Neuronal stem cell (in vitro differentiated cells): Measurements from ENCODE around the gene PEAK3.

ENCODE experiments used
- DNase-seq: peaks from one replicate; pipeline ENCODE4 v3.0.0-alpha.2; 2013; ENCODE audit warnings: low spot score
- H2AFZ ChIP-seq: one replicate; pipeline ENCODE4 v1.6.1; 2013; ENCODE audit warnings: mild to moderate bottlenecking, low read length, inconsistent platforms
- H2AK5ac ChIP-seq: 2 replicates; pipeline ENCODE4 v1.6.1; 2013; ENCODE audit warnings: low read depth, mild to moderate bottlenecking, inconsistent platforms, low read length, moderate library complexity, mixed read lengths
- H2BK120ac ChIP-seq: 2 replicates; pipeline ENCODE4 v1.6.1; 2013; ENCODE audit warnings: low read depth, mild to moderate bottlenecking, inconsistent platforms, low read length, moderate library complexity, mixed read lengths
- H2BK12ac ChIP-seq: one replicate; pipeline ENCODE4 v1.6.1; 2013; ENCODE audit warnings: low read length, inconsistent platforms
- H2BK15ac ChIP-seq: 2 replicates; pipeline ENCODE4 v1.6.1; 2013; ENCODE audit warnings: mild to moderate bottlenecking, low read length, inconsistent platforms, mixed read lengths
- H2BK5ac ChIP-seq: one replicate; pipeline ENCODE4 v1.6.1; 2013; ENCODE audit warnings: inconsistent platforms, mild to moderate bottlenecking, low read length, moderate library complexity
- H3K14ac ChIP-seq: one replicate; pipeline ENCODE4 v1.6.1; 2013; ENCODE audit warnings: low read length, inconsistent platforms
- H3K18ac ChIP-seq: 2 replicates; pipeline ENCODE4 v1.6.1; 2013; ENCODE audit warnings: low read length, inconsistent platforms
- H3K23ac ChIP-seq: 2 replicates; pipeline ENCODE4 v1.6.1; 2013; ENCODE audit warnings: low read depth, mild to moderate bottlenecking, mixed read lengths, low read length, inconsistent platforms; ENCODE audit not compliant: poor library complexity
- H3K27ac ChIP-seq: replicated peaks from 3 replicates; pipeline ENCODE4 v1.5.1; 2013; ENCODE audit warnings: low read length, inconsistent platforms
- H3K27me3 ChIP-seq, 3 experiments: 2 replicates each; pipeline ENCODE4 v1.6.1; 2013; ENCODE audit warnings: low read length in 3 of 3, mild to moderate bottlenecking in 2 of 3, inconsistent platforms in 1 of 3, low read depth in 1 of 3, mixed read lengths in 1 of 3, moderate library complexity in 1 of 3; ENCODE audit not compliant: control insufficient read depth in 3 of 3, insufficient read depth in 3 of 3
- H3K36me3 ChIP-seq, 2 donors: replicated peaks in 1 of 2; 2 replicates each; pipeline ENCODE4 v1.6.1; 2013; ENCODE audit warnings: low read length in 2 of 2; ENCODE audit not compliant: control insufficient read depth in 2 of 2, insufficient read depth in 2 of 2
- H3K4ac ChIP-seq: 2 replicates; pipeline ENCODE4 v1.6.1; 2013; ENCODE audit warnings: inconsistent platforms, mild to moderate bottlenecking, low read length, moderate library complexity
- H3K4me1 ChIP-seq, 2 donors: 1 replicate in 1 of 2; 2 replicates in 1 of 2; pipeline ENCODE4 v1.6.1; 2013; ENCODE audit warnings: low read length in 2 of 2, low read depth in 1 of 2; ENCODE audit not compliant: control insufficient read depth in 2 of 2, insufficient read depth in 1 of 2
- H3K4me2 ChIP-seq: one replicate; pipeline ENCODE4 v1.6.1; 2013; ENCODE audit warnings: mild to moderate bottlenecking, low read length, inconsistent platforms; ENCODE audit not compliant: insufficient read depth, poor library complexity, severe bottlenecking
- H3K4me3 ChIP-seq, 2 donors: 2 replicates each; pipeline ENCODE4 v1.5.1; 2013; ENCODE audit warnings: low read length in 2 of 2, mild to moderate bottlenecking in 2 of 2, inconsistent platforms in 1 of 2, moderate library complexity in 1 of 2
- H3K79me1 ChIP-seq: one replicate; pipeline ENCODE4 v1.6.1; 2013; ENCODE audit warnings: low read depth, mild to moderate bottlenecking, inconsistent platforms, low read length, moderate library complexity
- H3K9ac ChIP-seq: one replicate; pipeline ENCODE4 v1.6.1; 2013; ENCODE audit warnings: mild to moderate bottlenecking, low read depth, low read length, inconsistent platforms; ENCODE audit not compliant: poor library complexity
- H3K9me3 ChIP-seq, 2 donors: replicated peaks in 1 of 2; 2 replicates each; pipeline versions ENCODE3 to v1.6.1; 2013; ENCODE audit warnings: low read length in 2 of 2, mild to moderate bottlenecking in 2 of 2, inconsistent platforms in 1 of 2, low read depth in 1 of 2, mixed read lengths in 1 of 2, moderate library complexity in 1 of 2; ENCODE audit not compliant: control insufficient read depth in 2 of 2, insufficient read depth in 1 of 2
- H4K8ac ChIP-seq: one replicate; pipeline ENCODE4 v1.6.1; 2013; ENCODE audit warnings: low read depth, mild to moderate bottlenecking, inconsistent platforms, low read length, moderate library complexity
- H4K91ac ChIP-seq: one replicate; pipeline ENCODE4 v1.6.1; 2013; ENCODE audit warnings: low read length, low read depth, mild to moderate bottlenecking, inconsistent platforms; ENCODE audit not compliant: poor library complexity
- WGBS, 2 donors: extraction: QIAGEN DNeasy Blood & Tissue Kit; methylation state at CpG; one replicate each; pipeline ENCODE4 v1.1.7; 2013; ENCODE audit warnings: missing lambda C conversion rate in 2 of 2, mixed read lengths in 1 of 2; ENCODE audit not compliant: insufficient read length in 2 of 2, insufficient replicate concordance in 1 of 2; ENCODE audit errors: extremely low coverage in 2 of 2; 5-methylcytosine and 5-hydroxymethylcytosine counted together

Gene PEAK3

GRCh38 chr19:2308114-2308556, 26.2 kb upstream of the PEAK3 start, which contains the start of gene LINGO3:
Gene LINGO3 (minus strand): TSS chr19:2308154. CDS start chr19:2291776, 16,378 bp downstream.
- Histone ChIP-seq H4K91ac (no peak within 1 kb of the TSS), H3K14ac (peak within 1 kb of the TSS; percentile 38), H3K23ac (peak within 1 kb of the TSS; percentile 83), H3K9ac (peak within 1 kb of the TSS; percentile 84), H3K4me2 (peak within 1 kb of the TSS; percentile 73), H3K27ac (no peak within 1 kb of the TSS), H4K8ac (no peak within 1 kb of the TSS), H3K4ac (no peak within 1 kb of the TSS), H3K4me1 (peaks cover under 1 to 1% of the 10 kb centered on the region in 2 donors), H2BK5ac (no peak within 1 kb of the TSS), H2AFZ (peak within 1 kb of the TSS; percentile 75), H3K18ac (peak within 1 kb of the TSS; percentile 90), H2BK12ac (peak within 1 kb of the TSS; percentile 90), H2AK5ac (peak within 1 kb of the TSS; percentile 78), H3K27me3 (peaks cover 0 to 74% (median 24%) of the 10 kb centered on the region in 3 experiments), H2BK15ac (peak within 1 kb of the TSS; percentile 75), H3K4me3 (peak within 1 kb of the TSS; percentile 32 to 74), H2BK120ac (peak within 1 kb of the TSS; percentile 72), H3K9me3 (peaks cover 0 to 2% of the 10 kb centered on the region in 2 donors), H3K79me1 (no peaks in the 10 kb centered on the region), H3K36me3 (no peaks in the 10 kb centered on the region)
- no CpG with 5 or more reads among the region's 63 CpGs for WGBS, 2 donors
- DNase-seq = no peak

DNA sequence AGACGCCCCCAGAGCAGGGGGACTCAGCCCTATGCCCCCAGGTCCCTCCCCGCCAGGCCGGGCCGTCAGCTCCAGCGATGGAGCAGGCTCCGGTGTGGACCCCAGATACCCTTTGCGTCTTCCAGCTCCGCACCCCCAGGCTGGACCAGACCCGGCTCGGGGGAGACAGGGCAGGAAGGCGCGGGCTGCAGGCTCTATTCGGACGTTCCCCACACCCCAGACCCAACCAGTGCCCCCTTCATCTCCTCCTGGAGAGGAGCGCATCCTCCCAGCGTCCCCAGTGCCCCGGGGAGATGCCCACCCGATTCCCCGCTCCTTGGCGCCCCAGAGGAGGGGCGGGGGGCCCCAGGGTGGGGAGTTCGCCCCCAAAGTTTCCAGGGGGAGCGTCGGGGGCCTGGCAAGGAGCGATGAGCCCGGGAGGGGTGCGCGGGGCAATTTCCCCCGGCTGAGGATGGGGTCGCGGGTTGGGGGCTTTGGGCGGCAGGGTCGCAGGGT, 25.6 kb upstream of the PEAK3 start:
- DNase-seq = no peak
- Histone ChIP-seq H2BK5ac (no peak overlapping the region), H3K27me3 (peaks cover 0 to 80% (median 28%) of the 10 kb centered on the region in 3 experiments), H3K14ac (peak overlapping the region; percentile 38), H2BK12ac (peak overlapping the region; percentile 90), H4K8ac (no peak overlapping the region), H3K9me3 (no peaks in the 10 kb centered on the region), H3K23ac (peak overlapping the region; percentile 31), H3K4me1 (peaks cover 4 to 6% of the 10 kb centered on the region in 2 donors), H3K18ac (peak overlapping the region; percentile 89), H3K4ac (no peak overlapping the region), H4K91ac (no peak overlapping the region), H2AFZ (peak overlapping the region; percentile 68), H3K4me3 (peak overlapping the region in 1 of 2 donors; percentile 63), H3K9ac (peak overlapping the region; percentile 60), H2BK120ac (peak overlapping the region; percentile 72), H3K79me1 (no peaks in the 10 kb centered on the region), H3K4me2 (peak overlapping the region; percentile 49), H3K36me3 (no peaks in the 10 kb centered on the region), H2AK5ac (peak overlapping the region; percentile 78), H3K27ac (no peak overlapping the region), H2BK15ac (peak overlapping the region; percentile 75)
- no CpG with 5 or more reads among the region's 33 CpGs for WGBS, 2 donors

DNA sequence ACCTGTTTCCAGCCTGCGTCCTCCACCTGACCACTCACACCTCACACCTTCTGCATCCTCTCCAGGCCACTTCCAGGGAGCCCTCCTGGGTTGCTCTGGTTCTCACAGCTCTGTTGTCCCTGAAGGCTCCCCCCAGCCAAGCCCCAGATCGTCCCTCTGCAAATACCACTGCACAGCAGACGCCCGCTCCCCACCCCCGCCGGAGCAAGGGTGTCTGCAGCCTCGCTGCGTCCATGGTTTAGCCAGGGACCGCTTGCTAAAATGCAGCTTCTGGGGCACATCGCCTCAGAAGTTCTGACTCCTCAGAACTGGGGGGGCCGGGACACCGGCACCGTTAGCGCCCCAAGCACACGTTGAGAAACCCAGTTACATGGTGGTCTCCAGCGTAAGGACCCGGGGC, 25.0 kb upstream of the PEAK3 start:
- peaks cover 0 to 80% (median 28%) of the 10 kb centered on the region in 3 experiments for H3K27me3 ChIP-seq
- peak overlapping the region; percentile 4 for H3K18ac ChIP-seq
- H3K79me1 ChIP-seq = no peaks in the 10 kb centered on the region
- no peak overlapping the region for H3K14ac ChIP-seq
- peak overlapping the region; percentile 78 for H2AK5ac ChIP-seq
- no peaks in the 10 kb centered on the region for H3K36me3 ChIP-seq
- no peak overlapping the region for H2AFZ ChIP-seq
- no peaks in the 10 kb centered on the region for H3K9me3 ChIP-seq
- no peak for DNase-seq
- no peak overlapping the region for H4K8ac ChIP-seq
- H2BK12ac ChIP-seq = no peak overlapping the region
- H2BK15ac ChIP-seq = peak overlapping the region; percentile 75
- no peak overlapping the region for H4K91ac ChIP-seq
- no peak overlapping the region for H3K27ac ChIP-seq
- no CpG with 5 or more reads among the region's 17 CpGs for WGBS, 2 donors
- H3K9ac ChIP-seq = no peak overlapping the region
- peak overlapping the region; percentile 61 for H3K23ac ChIP-seq
- no peak overlapping the region for H3K4me2 ChIP-seq
- H2BK120ac ChIP-seq = no peak overlapping the region
- no peak overlapping the region for H3K4me3 ChIP-seq
- peaks cover 8 to 11% of the 10 kb centered on the region in 2 donors for H3K4me1 ChIP-seq
- H2BK5ac ChIP-seq = no peak overlapping the region
- no peak overlapping the region for H3K4ac ChIP-seq

GRCh38 chr19:2306281-2306806, 24.4 kb upstream of the PEAK3 start:
- Histone ChIP-seq H3K4me2 (no peak overlapping the region), H3K27ac (no peak overlapping the region), H3K9me3 (no peaks in the 10 kb centered on the region), H3K4me3 (no peak overlapping the region), H3K27me3 (peaks cover 0 to 80% (median 28%) of the 10 kb centered on the region in 3 experiments), H2BK120ac (peak overlapping the region; percentile 87), H3K79me1 (no peaks in the 10 kb centered on the region), H3K4ac (no peak overlapping the region), H4K91ac (no peak overlapping the region), H2AFZ (no peak overlapping the region), H3K14ac (no peak overlapping the region), H2BK15ac (peak overlapping the region; percentile 25), H2AK5ac (peak overlapping the region; percentile 78), H2BK5ac (no peak overlapping the region), H3K23ac (peak overlapping the region; percentile 61), H4K8ac (no peak overlapping the region), H3K9ac (no peak overlapping the region), H3K36me3 (no peaks in the 10 kb centered on the region), H2BK12ac (no peak overlapping the region), H3K18ac (no peak overlapping the region), H3K4me1 (peaks cover 8 to 12% of the 10 kb centered on the region in 2 donors)
- no CpG with 5 or more reads among the region's 19 CpGs for WGBS, 2 donors
- DNase-seq = no peak
